Activated T-cell treated with anti-CD3 and anti-CD28 coated beads, Interleukin-2, amount 50 U/mL, for 24 hours (primary cell): ENCODE results near the gene PDE1C.
"Not testable (repeated sequence)": the region's sequence is repeated elsewhere in the genome, so short reads cannot be mapped to it uniquely, and the experiment has no call there.

Experiments used
- DNase-seq: peaks from one replicate; pipeline ENCODE4 v3.0.0-alpha.2; 2020
- H3K27ac Mint-ChIP-seq: 2 replicates; pipeline ENCODE4 v1.8.0; 2020; ENCODE audit warnings: mild to moderate bottlenecking, mixed read lengths
- H3K27me3 Mint-ChIP-seq: 2 replicates; pipeline ENCODE4 v1.8.0; 2020; ENCODE audit warnings: mixed read lengths
- H3K36me3 Mint-ChIP-seq: 2 replicates; pipeline ENCODE4 v1.8.0; 2020; ENCODE audit warnings: low read depth, mixed read lengths
- H3K4me1 Mint-ChIP-seq: 2 replicates; pipeline ENCODE4 v1.8.0; 2020; ENCODE audit warnings: low read depth, mixed read lengths
- H3K4me3 Mint-ChIP-seq: 2 replicates; pipeline ENCODE4 v1.8.0; 2020; ENCODE audit warnings: mild to moderate bottlenecking, moderate library complexity, mixed read lengths
- H3K9me3 Mint-ChIP-seq: 2 replicates; pipeline ENCODE4 v1.8.0; 2020; ENCODE audit warnings: mixed read lengths

Gene PDE1C

GRCh38 chr7:32015133-32015532, 55.1 kb downstream of the PDE1C start:
- H3K36me3 Mint-ChIP-seq: no peaks in the 10 kb centered on the region
- DNase-seq: no peak
- H3K9me3 Mint-ChIP-seq: peaks cover 23% of the 10 kb centered on the region
- H3K4me3 Mint-ChIP-seq: no peak overlapping the region
- H3K27ac Mint-ChIP-seq: no peak overlapping the region
- no peaks in the 10 kb centered on the region for H3K27me3 Mint-ChIP-seq
- H3K4me1 Mint-ChIP-seq: no peaks in the 10 kb centered on the region

- not testable (repeated sequence) for H3K27ac Mint-ChIP-seq, H3K36me3 Mint-ChIP-seq
Measured at GRCh38 chr7:32013471-32013870, 56.7 kb downstream of the PDE1C start.

DNA sequence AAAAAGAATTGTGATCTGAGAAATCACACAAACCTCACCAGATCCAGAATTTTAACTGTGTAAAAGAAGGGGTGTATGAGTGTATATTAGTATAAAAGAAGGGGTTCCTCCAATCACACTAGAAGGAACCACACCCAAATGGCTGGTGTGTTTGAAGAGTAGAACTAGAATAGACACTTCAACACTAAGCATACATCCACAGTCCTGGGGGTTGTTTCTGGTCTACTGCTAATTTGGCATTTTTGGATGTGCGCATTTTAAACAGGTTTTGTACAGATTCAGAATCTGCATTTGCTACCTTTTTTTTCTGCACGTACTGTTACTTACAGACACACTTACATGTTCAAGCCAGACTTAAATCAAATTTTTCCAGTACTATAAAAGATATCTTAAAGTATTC, 64.6 kb downstream of the PDE1C start:
- Mint-ChIP-seq H3K9me3 (peaks cover 16% of the 10 kb centered on the region), H3K27ac (no peak overlapping the region), H3K4me1 (no peaks in the 10 kb centered on the region), H3K4me3 (no peak overlapping the region), H3K36me3 (no peaks in the 10 kb centered on the region), H3K27me3 (no peaks in the 10 kb centered on the region)
- no peak for DNase-seq

More at GRCh38 chr7:32013471-32013870, 56.7 kb downstream of the PDE1C start:
- H3K4me1 Mint-ChIP-seq, H3K4me3 Mint-ChIP-seq, H3K27me3 Mint-ChIP-seq, DNase-seq: not testable (repeated sequence)
- peaks cover 24% of the 10 kb centered on the region for H3K9me3 Mint-ChIP-seq

DNA sequence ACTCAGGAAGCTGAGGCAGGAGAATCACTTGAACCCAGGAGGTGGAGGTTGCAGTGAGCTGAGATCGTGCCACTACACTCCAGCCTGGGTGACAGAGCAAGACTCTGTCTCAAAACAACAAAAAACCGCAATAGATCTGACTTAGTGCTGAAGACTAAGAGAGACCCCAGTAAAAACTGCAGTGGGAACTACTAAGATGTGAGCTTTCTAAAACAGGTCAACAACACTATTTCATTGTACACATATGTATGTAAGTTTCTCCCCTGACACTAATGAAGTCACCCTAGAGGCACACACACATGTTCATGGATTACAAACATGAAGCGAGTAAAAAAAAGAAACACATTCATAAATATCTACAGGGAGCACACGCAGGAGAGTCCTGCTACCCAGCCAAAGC, 68.3 kb downstream of the PDE1C start:
- Mint-ChIP-seq H3K36me3 (no peaks in the 10 kb centered on the region), H3K4me3 (no peak overlapping the region), H3K9me3 (peaks cover 12% of the 10 kb centered on the region), H3K27me3 (no peaks in the 10 kb centered on the region), H3K4me1 (no peaks in the 10 kb centered on the region), H3K27ac (no peak overlapping the region)
- DNase-seq: no peak

DNA sequence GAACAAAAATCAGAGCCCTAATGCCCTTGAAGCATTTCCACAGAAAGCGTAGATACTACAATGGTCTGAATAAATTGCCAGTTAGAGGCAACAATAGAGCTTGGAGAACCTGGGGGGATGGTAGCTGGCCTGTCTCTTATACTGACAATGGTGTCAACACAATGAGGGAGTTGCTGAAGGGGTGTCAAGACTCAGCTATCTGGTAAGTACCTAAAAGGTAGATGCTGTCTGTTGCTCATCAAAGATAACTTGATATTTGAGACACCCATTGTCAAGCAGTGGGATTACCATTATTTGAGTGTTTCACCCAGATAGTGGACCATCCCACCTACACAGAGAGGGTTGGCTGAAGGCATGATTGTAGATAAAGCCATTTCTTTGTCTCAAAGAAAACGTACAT, 72.8 kb downstream of the PDE1C start:
- H3K27ac Mint-ChIP-seq: no peak overlapping the region
- H3K9me3 Mint-ChIP-seq: peaks cover 9% of the 10 kb centered on the region
- H3K36me3 Mint-ChIP-seq: no peaks in the 10 kb centered on the region
- H3K27me3 Mint-ChIP-seq: no peaks in the 10 kb centered on the region
- no peak overlapping the region for H3K4me3 Mint-ChIP-seq
- no peaks in the 10 kb centered on the region for H3K4me1 Mint-ChIP-seq
- DNase-seq: no peak

DNA sequence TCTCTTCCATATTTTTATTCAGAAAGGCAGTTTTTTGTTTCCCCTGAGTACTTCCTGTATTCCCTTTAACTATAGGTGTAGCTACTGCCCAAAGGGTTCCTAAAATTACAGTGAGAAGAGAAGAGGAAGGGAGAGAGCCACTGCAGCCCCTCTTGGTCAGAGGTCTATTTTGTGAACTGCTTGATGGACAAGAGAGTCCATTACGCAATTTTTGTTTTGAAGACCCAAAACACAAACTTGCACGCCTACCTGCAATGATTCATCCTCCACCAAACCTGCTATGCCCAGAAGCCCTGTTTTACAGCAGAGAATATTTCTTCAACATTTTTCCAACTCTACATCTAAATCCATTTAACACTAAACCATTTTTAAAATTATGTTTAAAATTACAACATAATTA, 75.1 kb downstream of the PDE1C start:
- no peaks in the 10 kb centered on the region for H3K4me1 Mint-ChIP-seq
- H3K27ac Mint-ChIP-seq: no peak overlapping the region
- DNase-seq: no peak
- H3K27me3 Mint-ChIP-seq: no peaks in the 10 kb centered on the region
- no peak overlapping the region for H3K4me3 Mint-ChIP-seq
- H3K9me3 Mint-ChIP-seq: peaks cover 7% of the 10 kb centered on the region
- H3K36me3 Mint-ChIP-seq: no peaks in the 10 kb centered on the region

- no peak for DNase-seq
- no peak overlapping the region for H3K27ac Mint-ChIP-seq
- no peaks in the 10 kb centered on the region for H3K27me3 Mint-ChIP-seq
- H3K36me3 Mint-ChIP-seq: no peaks in the 10 kb centered on the region
- no peaks in the 10 kb centered on the region for H3K4me1 Mint-ChIP-seq
- peaks cover 6% of the 10 kb centered on the region for H3K9me3 Mint-ChIP-seq
- no peak overlapping the region for H3K4me3 Mint-ChIP-seq
Measured at GRCh38 chr7:31991846-31992245, 78.4 kb downstream of the PDE1C start.

DNA sequence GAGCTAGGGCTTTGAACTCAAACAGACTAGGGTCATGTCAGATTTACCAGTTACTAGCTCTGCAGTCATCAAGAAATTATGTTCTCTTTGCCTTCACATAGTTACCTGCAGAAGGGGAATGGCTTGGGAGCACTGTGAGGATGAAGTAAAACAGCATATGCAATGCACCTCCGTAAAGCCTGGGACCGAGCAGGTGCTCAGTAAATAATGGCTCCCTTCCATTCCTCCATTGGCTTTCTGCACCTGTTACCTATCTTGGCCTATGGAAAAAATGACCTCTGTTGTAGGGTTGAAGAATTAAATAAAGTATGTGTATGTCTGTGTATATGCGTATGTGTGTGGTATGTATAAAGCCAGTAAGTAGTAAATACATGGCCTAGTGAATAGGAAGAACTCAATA, 78.8 kb downstream of the PDE1C start:
- H3K4me1 Mint-ChIP-seq: no peaks in the 10 kb centered on the region
- no peaks in the 10 kb centered on the region for H3K36me3 Mint-ChIP-seq
- H3K9me3 Mint-ChIP-seq: peaks cover 6% of the 10 kb centered on the region
- no peak for DNase-seq
- no peak overlapping the region for H3K4me3 Mint-ChIP-seq
- H3K27me3 Mint-ChIP-seq: no peaks in the 10 kb centered on the region
- H3K27ac Mint-ChIP-seq: no peak overlapping the region

GRCh38 chr7:31986878-31987518, 83.2 kb downstream of the PDE1C start:
- Mint-ChIP-seq H3K36me3 (no peaks in the 10 kb centered on the region), H3K9me3 (peaks cover 18% of the 10 kb centered on the region), H3K4me1 (no peaks in the 10 kb centered on the region), H3K27me3 (no peaks in the 10 kb centered on the region), H3K27ac (no peak overlapping the region), H3K4me3 (no peak overlapping the region)
- no peak for DNase-seq

GRCh38 chr7:31982962-31983361, 87.2 kb downstream of the PDE1C start:
- H3K27ac Mint-ChIP-seq: no peak overlapping the region
- no peak overlapping the region for H3K4me3 Mint-ChIP-seq
- H3K9me3 Mint-ChIP-seq: peaks cover 19% of the 10 kb centered on the region
- no peaks in the 10 kb centered on the region for H3K36me3 Mint-ChIP-seq
- no peaks in the 10 kb centered on the region for H3K4me1 Mint-ChIP-seq
- no peak for DNase-seq
- no peaks in the 10 kb centered on the region for H3K27me3 Mint-ChIP-seq

- no peak for DNase-seq
- Mint-ChIP-seq H3K27me3 (no peaks in the 10 kb centered on the region), H3K4me1 (no peaks in the 10 kb centered on the region), H3K9me3 (peaks cover 21% of the 10 kb centered on the region), H3K4me3 (no peak overlapping the region), H3K27ac (no peak overlapping the region), H3K36me3 (no peaks in the 10 kb centered on the region)
Measured at GRCh38 chr7:31981874-31982390, 88.3 kb downstream of the PDE1C start.

DNA sequence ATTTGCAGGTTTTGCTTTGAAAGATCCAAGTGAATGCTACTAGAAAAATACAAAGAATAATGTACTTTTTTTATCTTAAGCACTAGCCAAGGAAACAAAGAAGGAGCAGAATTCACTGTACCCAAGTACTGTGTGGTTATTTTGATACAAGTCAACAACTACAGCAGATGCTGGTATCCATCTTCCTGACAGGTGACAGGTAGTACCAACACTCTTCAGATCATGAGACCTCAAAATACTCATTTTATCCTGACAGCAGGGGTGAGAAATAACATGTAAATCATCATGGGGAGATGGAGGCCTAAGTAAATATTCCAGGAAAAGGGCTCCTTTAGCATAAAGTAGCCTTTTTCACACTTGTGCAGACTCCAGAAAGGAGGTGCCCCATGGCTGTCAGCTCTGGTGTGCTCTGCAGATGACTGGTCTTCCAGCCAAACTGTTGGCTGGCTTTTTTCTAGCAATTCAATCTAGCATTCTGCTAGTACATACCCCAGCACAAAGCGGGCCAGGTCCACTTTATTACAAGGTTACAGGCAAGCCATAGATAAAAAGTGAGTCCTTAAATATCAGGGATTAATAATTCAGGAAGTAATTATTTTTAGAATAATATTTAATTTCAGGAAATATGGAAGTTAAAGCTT, 90.4 kb downstream of the PDE1C start:
- Mint-ChIP-seq H3K36me3 (no peaks in the 10 kb centered on the region), H3K27me3 (no peaks in the 10 kb centered on the region), H3K4me1 (no peaks in the 10 kb centered on the region), H3K4me3 (no peak overlapping the region), H3K27ac (no peak overlapping the region), H3K9me3 (peaks cover 26% of the 10 kb centered on the region)
- DNase-seq: no peak

DNA sequence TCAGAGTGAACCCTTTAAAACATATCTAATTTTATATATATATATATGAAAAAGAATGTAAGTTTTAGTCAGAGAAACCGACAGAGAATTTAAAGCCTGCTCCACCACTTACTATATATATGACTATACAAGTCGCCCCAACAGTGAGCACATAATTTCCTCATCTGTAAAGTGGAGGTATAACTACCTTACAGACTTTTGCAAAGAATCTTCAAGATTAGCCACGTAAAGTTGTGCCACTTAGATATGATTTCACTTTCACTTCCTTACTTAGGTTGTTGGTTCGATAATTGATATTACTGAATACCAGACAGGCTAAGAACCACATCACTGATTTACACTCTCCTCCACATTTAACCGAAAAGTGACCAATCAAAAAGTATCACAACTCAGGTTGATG, 94.7 kb downstream of the PDE1C start:
- Mint-ChIP-seq H3K27ac (no peak overlapping the region), H3K9me3 (peaks cover 16% of the 10 kb centered on the region), H3K36me3 (no peaks in the 10 kb centered on the region), H3K4me3 (no peak overlapping the region), H3K4me1 (no peaks in the 10 kb centered on the region), H3K27me3 (no peaks in the 10 kb centered on the region)
- no peak for DNase-seq

DNA sequence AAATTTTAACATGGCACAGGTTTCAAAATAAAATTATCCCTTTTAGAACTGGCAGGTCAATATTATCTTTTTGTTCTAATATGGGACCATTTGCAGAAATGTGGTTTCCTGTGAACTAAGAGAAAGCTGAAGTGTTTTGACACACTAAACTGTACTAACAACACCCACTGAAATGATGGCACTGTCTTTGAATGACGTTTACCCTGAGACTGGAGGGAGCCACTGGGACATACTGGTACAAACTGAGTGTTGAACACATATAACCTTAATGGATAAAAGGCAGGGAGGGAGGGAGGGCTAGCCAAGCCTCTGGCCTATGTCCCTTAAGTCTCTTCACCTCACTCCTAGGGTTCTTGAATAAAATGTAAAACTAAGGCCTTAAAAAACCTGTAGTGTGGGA, 95.9 kb downstream of the PDE1C start:
- Mint-ChIP-seq H3K27me3 (no peaks in the 10 kb centered on the region), H3K4me1 (no peaks in the 10 kb centered on the region), H3K9me3 (peaks cover 13% of the 10 kb centered on the region), H3K27ac (no peak overlapping the region), H3K36me3 (no peaks in the 10 kb centered on the region), H3K4me3 (no peak overlapping the region)
- DNase-seq: no peak

DNA sequence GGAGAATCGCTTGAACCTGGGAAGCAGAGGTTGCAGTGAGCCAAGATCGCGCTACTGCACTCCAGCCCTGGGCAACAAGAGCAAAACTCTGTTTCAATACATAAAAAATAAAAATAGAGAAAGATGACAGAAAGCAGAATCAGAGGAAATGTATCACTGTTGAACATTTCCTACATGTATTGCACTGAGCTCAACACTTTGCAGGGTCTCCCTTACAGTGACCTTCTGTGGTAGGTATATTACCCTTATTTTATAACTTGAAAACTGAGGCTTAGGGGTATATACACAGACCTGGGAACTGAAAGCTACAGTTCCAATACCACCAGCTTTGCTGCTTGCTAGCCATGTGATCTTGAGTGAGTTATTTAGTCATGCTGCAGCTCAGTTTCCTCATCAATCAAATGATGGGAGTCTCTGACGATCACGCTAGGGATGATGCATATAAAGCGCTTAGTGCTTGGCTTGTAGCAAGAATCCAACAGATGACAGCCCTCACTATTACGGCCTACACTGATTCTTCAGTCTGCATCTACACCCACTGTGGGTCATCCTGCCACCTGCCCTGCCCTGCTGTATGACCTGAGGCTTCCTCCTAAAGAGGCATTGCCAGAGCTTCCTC, 99.0 kb downstream of the PDE1C start:
- DNase-seq: no peak
- H3K9me3 Mint-ChIP-seq: peaks cover 8% of the 10 kb centered on the region
- no peaks in the 10 kb centered on the region for H3K36me3 Mint-ChIP-seq
- no peak overlapping the region for H3K27ac Mint-ChIP-seq
- H3K4me3 Mint-ChIP-seq: no peak overlapping the region
- H3K4me1 Mint-ChIP-seq: no peaks in the 10 kb centered on the region
- no peaks in the 10 kb centered on the region for H3K27me3 Mint-ChIP-seq
